ENCODE data around the gene ACAN.

GRCh38 chr15:88775776-88776175 lies 27.5 kb upstream of the ACAN start:
- TF ChIP-seq IRF1 (CRISPR knock-in tag; IDR thresholded peaks at IDR 0.05; ENCODE audit: borderline replicate concordance) (no peak), GTF2E2 (tag; IDR thresholded peaks at IDR 0.05) (no peak), KLF13 (tag; IDR thresholded peaks at IDR 0.05; ENCODE audit: borderline replicate concordance, low read depth) (no peak), MTA3 (IDR thresholded peaks at IDR 0.05; ENCODE audit: borderline replicate concordance) (no peak)

Measured in K562 (cell line).